ENCODE measurements around the gene TEX30.

TEX30 gene

DNA sequence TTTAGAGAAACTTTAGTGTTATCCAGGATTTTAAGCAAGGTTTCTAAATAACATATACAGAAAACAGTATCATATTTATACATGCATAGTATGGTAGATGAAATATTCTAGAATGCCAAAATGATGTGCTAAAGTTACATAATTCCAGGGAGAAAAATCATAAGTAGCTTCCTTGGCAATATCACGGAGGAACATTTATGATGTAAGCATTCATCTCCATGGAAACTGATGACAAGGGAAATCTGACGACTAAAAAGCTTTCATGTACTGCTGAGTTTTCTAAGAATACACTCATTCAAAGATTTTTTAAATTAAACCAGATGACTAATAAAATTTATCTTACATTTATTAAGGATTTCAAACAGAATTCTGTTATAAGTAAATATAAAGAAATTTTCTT is 4.7 kb downstream of the TEX30 start:
- ChIA-PET CTCF (interaction anchor here (0.9 to 1.3 kb wide), 5 partner anchors 20 to 187 kb away, joined by 3 read pairs; no protein-coding TSS in a partner anchor), POLR2A (no interaction called here)
- DNase-seq (ENCODE audit: extremely low spot score) = no peak

DNA sequence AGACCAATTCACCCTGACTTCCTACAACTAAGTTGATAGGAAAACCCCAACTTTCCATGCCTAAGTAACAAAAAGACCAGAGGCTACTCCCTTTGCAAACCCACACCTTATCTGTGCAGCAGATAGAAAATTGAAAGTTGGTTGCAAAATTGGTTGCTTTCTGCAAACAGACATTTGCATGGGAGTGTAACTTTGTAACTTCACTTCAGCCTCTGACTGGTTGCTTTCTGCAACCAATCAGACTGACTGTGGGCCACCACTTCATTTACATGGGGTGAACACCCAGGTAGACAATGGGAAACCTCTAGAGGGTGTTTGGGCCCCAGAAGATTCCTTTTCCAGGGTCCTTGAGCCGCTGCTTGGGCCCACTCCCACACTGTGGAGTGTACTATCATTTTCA is 9.8 kb downstream of the TEX30 start:
- TF ChIP-seq, protein P1, sequence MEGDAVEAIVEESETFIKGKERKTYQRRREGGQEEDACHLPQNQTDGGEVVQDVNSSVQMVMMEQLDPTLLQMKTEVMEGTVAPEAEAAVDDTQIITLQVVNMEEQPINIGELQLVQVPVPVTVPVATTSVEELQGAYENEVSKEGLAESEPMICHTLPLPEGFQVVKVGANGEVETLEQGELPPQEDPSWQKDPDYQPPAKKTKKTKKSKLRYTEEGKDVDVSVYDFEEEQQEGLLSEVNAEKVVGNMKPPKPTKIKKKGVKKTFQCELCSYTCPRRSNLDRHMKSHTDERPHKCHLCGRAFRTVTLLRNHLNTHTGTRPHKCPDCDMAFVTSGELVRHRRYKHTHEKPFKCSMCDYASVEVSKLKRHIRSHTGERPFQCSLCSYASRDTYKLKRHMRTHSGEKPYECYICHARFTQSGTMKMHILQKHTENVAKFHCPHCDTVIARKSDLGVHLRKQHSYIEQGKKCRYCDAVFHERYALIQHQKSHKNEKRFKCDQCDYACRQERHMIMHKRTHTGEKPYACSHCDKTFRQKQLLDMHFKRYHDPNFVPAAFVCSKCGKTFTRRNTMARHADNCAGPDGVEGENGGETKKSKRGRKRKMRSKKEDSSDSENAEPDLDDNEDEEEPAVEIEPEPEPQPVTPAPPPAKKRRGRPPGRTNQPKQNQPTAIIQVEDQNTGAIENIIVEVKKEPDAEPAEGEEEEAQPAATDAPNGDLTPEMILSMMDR (IDR thresholded peaks at IDR 0.05; ENCODE audit: control extremely low read depth, extremely low read depth, low read depth, missing control alignments) = no peak
- ChIA-PET CTCF (no interaction called here), POLR2A (no interaction called here)
- DNase-seq (ENCODE audit: extremely low spot score) = no peak

More for the DNA sequence above, 4.7 kb downstream of the TEX30 start:
- TF ChIP-seq, protein P1 (IDR thresholded peaks at IDR 0.05; ENCODE audit: control extremely low read depth, extremely low read depth, low read depth, missing control alignments) = no peak

DNA sequence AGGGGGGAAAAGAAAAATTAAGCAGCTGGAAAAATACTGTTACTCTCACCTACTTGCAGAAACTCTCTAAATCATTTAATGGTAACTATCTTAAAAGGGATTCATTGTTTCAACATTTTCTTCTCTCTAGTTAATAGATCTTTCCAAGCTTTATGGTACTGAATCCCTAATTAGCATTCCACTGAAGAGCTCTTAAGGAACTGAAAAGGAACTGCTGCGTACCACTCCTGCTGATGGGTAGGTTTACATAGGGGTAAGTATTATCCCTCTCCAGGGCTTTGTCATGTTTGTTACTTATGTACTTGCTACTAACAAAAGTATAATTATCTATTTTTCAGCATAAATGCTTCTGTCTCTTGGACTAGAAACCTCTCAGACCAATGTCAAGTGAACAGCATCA is 12.5 kb downstream of the TEX30 start:
- ChIA-PET CTCF (no interaction called here), POLR2A (no interaction called here)
- DNase-seq (ENCODE audit: extremely low spot score) = no peak
- TF ChIP-seq, protein P1 (IDR thresholded peaks at IDR 0.05; ENCODE audit: control extremely low read depth, extremely low read depth, low read depth, missing control alignments) = no peak

DNA sequence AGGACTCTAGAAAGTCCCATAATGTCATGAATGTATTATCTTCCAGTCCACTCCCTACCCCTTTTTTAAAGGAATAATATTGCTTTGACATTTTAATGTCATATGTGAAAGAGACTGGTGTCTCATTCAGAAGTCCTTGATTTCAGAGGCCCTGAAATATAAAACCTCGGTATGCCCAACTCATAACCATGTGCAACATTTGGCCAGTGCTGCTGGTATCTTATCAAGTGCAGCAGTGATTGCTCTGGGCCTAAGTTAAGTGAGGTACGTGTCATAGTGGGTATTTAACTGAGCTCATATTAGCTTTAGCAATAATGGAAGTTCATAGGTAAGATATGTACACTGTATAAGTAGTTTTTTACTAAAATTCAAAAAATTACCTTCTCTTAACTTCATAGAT is 14.7 kb downstream of the TEX30 start:
- DNase-seq (ENCODE audit: extremely low spot score) = no peak
- TF ChIP-seq, protein P1 (IDR thresholded peaks at IDR 0.05; ENCODE audit: control extremely low read depth, extremely low read depth, low read depth, missing control alignments) = no peak
- ChIA-PET CTCF (interaction anchor here (1.0 to 2.6 kb wide), 4 partner anchors 9 to 179 kb away, joined by 4 to 8 read pairs (median 5); no protein-coding TSS in a partner anchor), POLR2A (no interaction called here)

DNA sequence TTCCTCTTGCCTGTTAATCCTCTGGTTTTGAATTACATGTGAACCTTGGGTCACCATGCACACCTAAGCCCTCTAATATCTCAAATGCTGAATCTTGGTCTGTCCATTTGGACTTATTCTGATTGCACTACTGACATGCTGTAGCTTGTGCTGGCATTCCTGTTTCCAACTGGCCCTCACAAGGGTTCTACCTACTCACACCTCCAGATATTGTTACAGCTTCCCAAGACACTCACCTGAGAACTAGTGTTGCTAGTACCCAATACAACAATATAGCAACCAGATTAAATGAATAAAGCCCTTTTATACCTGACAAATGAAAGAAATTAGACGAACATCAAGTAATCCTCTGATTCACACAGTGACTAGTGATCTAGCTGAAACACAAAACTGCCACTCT is 16.6 kb downstream of the TEX30 start:
- DNase-seq (ENCODE audit: extremely low spot score) = no peak
- ChIA-PET POLR2A (no interaction called here), CTCF (interaction anchor here (1.1 to 1.7 kb wide), 2 partner anchors 13 to 164 kb away, joined by 3 read pairs; no protein-coding TSS in a partner anchor)
- TF ChIP-seq, protein P1 (IDR thresholded peaks at IDR 0.05; ENCODE audit: control extremely low read depth, extremely low read depth, low read depth, missing control alignments) = no peak

DNA sequence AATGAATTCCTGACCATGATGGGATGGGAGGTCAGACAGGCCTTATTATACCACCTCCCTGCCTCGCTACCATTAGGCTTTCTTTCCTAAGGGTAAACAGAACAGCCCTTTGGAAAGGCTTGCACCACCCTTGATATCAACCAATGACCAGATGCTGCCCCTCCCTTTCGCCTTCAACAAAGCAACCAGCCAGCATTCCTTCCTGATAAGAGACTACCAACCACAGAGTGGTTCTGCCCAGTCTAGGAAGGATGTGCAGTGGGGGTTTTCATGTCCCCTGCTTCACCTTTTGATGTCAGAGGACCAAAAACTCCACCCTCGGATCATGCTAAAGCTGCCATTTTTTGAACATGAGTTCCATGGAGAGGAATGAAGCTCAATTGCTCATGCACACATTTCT is 21.7 kb downstream of the TEX30 start:
- CTCF ChIA-PET = no interaction called here
- no peak for DNase-seq (ENCODE audit: extremely low spot score)
- POLR2A ChIA-PET = no interaction called here
- TF ChIP-seq, protein P1 (IDR thresholded peaks at IDR 0.05; ENCODE audit: control extremely low read depth, extremely low read depth, low read depth, missing control alignments) = no peak

DNA sequence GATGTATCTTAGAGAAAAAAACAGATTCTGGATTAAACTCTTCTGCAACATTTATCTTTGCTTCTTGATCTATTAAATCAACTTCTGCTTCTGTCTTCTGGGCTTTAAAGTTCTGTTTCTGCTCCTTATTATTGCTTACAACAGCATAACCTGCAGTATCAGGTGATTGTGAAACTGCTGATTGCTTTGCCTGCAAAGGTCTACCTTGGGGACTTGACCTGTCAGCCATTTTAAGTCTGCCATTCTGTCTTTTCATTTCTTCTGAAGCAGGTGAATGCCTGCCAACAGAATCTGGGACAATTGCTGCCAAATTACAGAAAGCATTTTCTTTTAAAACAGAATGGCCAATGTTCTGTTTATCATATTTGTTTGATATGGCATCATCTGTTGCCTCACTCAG is 31.1 kb downstream of the TEX30 start:
- ChIA-PET POLR2A (no interaction called here), CTCF (no interaction called here)
- DNase-seq (ENCODE audit: extremely low spot score) = no peak
- TF ChIP-seq, protein P1 (IDR thresholded peaks at IDR 0.05; ENCODE audit: control extremely low read depth, extremely low read depth, low read depth, missing control alignments) = no peak

Measured in GM10248 (cell line).